T-helper 1 cell (primary cell): Measurements from ENCODE around the gene MRPS33.
"Not testable (repeated sequence)": the region's sequence is repeated elsewhere in the genome, so short reads cannot be mapped to it uniquely, and the experiment has no call there.

ENCODE experiments used
- DNase-seq, 5 donors: peaks; one replicate each; pipeline ENCODE4 v3.0.0-alpha.2; 2012 to 2020

The MRPS33 gene

GRCh38 chr7:141012044-141012685 lies 2.6 kb downstream of the MRPS33 start:
- DNase-seq: peak; percentile 38 to 81 (median 67)

- no peak for DNase-seq
Measured at GRCh38 chr7:141011443-141011842, 3.3 kb downstream of the MRPS33 start.

- DNase-seq: no peak
Measured at GRCh38 chr7:141003172-141004065, 11.3 kb downstream of the MRPS33 start.

GRCh38 chr7:141001546-141001945 lies 13.2 kb downstream of the MRPS33 start:
- DNase-seq: no peak

- no peak for DNase-seq
Measured at GRCh38 chr7:141001122-141001521, 13.6 kb downstream of the MRPS33 start.

DNA sequence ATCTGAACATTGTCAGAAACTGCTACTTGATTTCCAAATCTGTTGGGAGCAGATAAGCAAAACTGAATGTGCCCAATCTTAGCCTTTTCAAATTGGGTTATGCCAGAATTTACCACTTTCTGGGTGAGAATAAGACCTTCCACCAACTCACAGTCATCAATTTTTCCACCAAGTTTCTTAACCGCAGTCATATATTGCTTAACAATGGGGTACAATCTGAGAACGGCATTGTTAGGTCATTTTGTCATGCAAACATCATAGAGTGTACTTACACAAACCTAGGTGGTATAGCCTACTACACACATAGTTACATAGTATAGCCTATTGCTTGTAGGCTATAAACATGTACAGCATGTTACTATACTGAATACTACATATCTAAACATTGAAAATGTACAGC lies 16.0 kb downstream of the MRPS33 start:
- no peak for DNase-seq

DNA sequence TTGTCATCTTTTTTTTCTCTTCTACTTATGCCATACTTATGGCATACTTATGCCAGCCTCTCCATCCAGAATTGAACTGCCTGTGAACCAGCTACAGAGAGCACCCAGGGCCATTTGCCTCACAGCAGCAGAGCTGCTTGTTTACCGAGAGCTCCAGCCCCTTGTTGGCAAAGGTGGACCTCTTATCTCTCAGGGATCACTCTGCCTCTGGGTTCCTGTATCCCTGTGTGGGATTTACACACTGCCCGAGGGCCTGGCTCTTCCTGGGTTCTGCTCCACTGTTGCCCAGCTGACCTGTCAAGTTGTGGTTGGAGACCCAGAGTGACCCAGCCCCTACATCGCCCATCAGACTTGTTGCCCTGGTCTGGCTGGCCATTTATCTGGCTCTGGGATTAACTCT lies 22.3 kb downstream of the MRPS33 start:
- no peak for DNase-seq

DNA sequence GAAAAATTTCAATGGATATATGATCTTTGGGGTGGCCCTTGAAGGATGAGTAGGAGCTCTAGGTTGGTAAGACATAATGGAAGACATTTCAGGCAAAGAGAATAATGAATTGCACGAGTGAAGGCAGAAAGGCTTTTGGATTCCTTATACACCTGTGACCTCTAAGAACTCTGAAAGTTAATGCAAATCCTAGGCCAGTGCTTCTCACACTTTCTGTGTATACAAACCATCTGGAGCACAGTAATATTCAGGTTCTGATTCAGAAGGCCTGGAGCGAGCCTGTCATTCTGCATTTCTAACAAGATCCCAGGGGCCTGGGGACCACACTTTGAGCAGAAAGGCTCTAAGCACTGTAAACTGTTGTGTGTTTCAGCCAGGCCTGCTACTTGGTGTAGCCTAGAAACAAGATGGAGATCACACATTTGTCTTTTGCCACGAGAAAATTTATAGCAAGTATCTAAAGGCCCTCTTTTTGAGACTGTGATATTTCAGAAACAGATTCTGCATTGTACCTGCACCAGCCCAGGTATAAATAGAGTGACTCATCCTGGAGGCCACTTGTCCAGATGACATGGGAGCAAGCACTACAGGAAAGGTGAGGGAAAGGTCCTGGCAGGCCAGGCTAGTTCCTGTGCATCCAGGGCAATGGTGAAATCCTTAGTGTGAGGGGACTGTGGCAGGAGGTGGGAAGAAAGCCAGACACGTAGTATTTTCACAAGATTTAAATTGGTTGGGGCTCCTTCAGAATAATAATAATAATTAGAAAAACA lies 24.4 kb downstream of the MRPS33 start:
- DNase-seq: no peak

GRCh38 chr7:140989068-140989467 lies 25.7 kb downstream of the MRPS33 start:
- DNase-seq: no peak

GRCh38 chr7:140983802-140984201 lies 30.9 kb downstream of the MRPS33 start:
- DNase-seq: no peak

- DNase-seq: no peak
Measured at GRCh38 chr7:140982508-140982907, 32.2 kb downstream of the MRPS33 start.

GRCh38 chr7:140981951-140982350 lies 32.8 kb downstream of the MRPS33 start:
- no peak for DNase-seq

DNA sequence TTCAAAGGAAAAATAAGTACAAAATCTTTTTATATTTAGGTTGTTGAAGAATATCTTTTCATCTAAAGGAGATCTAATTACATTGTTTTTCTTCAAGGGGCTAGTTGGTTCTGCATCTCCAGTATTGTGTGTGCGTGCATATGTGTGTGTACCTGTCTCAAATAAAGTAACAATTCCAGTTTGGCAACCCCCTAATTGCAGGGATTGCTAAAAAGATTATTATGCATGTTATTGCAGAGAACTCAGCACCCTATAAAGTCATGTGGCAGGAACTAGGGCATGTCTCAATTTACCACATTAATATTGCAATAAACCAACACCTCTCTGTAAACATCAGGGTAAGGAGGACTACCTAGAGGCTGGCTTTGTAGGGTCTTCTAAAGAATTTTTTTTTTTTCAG lies 37.0 kb downstream of the MRPS33 start:
- DNase-seq: no peak

GRCh38 chr7:140972876-140973829 lies 41.6 kb downstream of the MRPS33 start:
- DNase-seq: no peak

DNA sequence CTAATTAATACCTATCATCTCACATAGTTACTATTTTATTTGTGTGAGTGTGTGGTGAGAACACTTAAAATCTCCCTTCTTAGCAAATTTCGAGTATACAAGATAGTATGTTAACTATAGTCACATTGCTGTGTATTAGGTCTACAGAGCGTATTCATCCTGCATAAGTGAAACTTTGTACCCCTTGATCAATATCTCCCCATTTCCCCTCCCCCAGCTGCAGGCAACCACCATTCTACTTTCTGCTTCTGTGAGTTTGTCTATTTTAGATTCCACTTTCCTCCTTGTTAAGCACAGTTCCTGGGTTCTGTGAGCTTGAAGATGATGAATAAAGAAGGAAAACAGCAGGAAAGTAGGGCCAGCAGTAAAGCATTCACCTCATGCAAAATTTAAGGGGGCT lies 42.4 kb downstream of the MRPS33 start:
- DNase-seq: no peak

- DNase-seq: no peak
Measured at GRCh38 chr7:140967438-140967837, 47.3 kb downstream of the MRPS33 start.

- no peak for DNase-seq
Measured at GRCh38 chr7:140966561-140967233, 48.1 kb downstream of the MRPS33 start.

DNA sequence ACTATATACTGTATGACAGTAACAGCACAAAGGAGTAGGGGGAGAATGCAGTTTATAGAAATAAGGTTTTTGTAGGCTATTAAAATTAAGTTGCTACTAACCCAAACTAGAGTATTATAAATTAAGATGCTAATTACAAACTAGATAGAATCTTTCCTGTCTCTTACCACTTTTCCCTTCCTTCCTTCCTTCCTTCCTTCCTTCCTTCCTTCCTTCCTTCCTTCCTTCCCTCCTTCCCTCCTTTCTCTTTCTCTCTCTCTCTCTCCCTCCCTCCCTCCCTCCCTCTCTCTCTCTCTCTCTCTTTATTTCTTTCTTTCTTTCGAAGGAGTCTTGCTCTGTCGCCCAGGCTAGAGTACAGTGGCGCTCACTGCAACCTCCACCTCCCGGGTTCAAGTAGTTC lies 53.6 kb downstream of the MRPS33 start:
- no peak for DNase-seq

DNA sequence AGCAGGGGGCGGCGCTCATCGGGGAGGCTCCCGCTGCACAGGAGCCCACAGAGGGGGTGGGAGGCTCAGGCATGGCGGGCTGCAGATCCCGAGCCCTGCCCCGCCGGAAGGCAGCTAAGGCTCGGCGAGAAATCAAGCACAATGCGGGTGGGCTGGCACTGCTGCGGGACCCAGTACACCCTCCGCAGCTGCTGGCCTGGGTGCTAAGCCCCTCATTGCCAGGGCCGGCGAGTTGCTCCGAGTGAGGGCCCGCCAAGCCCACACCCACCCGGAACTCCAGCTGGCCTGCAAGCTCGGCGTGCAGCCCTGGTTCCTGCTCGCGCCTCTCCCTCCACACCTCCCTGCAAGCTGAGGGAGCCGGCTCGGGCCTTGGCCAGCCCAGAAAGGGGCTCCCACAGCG lies 57.8 kb downstream of the MRPS33 start:
- DNase-seq: not testable (repeated sequence)
